Caco-2 (cell line): ENCODE results near the gene PRKCB. TPM values are rescaled to one million over a fixed set of nuclear protein-coding genes. Genes with fewer than 3 reads are reported as not detected.

Source experiments
- BruUV-seq: library from RNA; stranded (reverse); fragments of 400-500 nt; replicated peaks from 2 replicates; lab custom pipeline; 2021; lab: Mats Ljungman, UMichigan
- CTCF ChIA-PET: fragments of 300-600 bp; sonication (Branson Sonifier 250); formaldehyde crosslinking; loops from one replicate; lab custom pipeline; 2022; ENCODE audit warnings: antibody characterized with exemption; lab: Charles Lee
- POLR2A ChIA-PET: fragments of 300-600 bp; sonication (Branson Sonifier 250); formaldehyde crosslinking; loops from one replicate; lab custom pipeline; 2022; ENCODE audit warnings: antibody characterized with exemption; lab: Charles Lee
- DNase-seq, 2 experiments: peaks; one replicate each; pipeline versions ENCODE4 v3.0.0 to v3.0.0-alpha.2; 2020 to 2022
- H3K27me3 ChIP-seq: replicated peaks from 2 replicates; pipeline ENCODE4 v1.6.0; 2011; ENCODE audit warnings: low read length; ENCODE audit not compliant: control insufficient read depth, insufficient read depth
- H3K36me3 ChIP-seq: 2 replicates; pipeline ENCODE4 v1.5.1; 2011; ENCODE audit warnings: low read length; ENCODE audit not compliant: control insufficient read depth, insufficient read depth
- H3K4me1 ChIP-seq: fragments of 250-450 bp; sonication (Bioruptor Pico); 2 replicates; pipeline ENCODE4 v1.5.1; 2020; ENCODE audit warnings: mild to moderate bottlenecking
- H3K4me3 ChIP-seq: 2 replicates; pipeline ENCODE4 v1.5.1; 2011; ENCODE audit warnings: low read depth, mild to moderate bottlenecking, control low read depth, low read length
- H3K9me3 ChIP-seq: fragments of 250-450 bp; sonication (Bioruptor Pico); 2 replicates; pipeline ENCODE4 v1.5.1; 2020; ENCODE audit warnings: mild to moderate bottlenecking, moderate library complexity
- H3K27ac Mint-ChIP-seq: one replicate; pipeline ENCODE4 v1.8.0; 2022; ENCODE audit warnings: mixed read lengths; ENCODE audit not compliant: unreplicated experiment
- H3K27me3 Mint-ChIP-seq: one replicate; pipeline ENCODE4 v1.8.0; 2022; ENCODE audit warnings: mixed read lengths; ENCODE audit not compliant: insufficient read depth, unreplicated experiment
- H3K36me3 Mint-ChIP-seq: one replicate; pipeline ENCODE4 v1.8.0; 2022; ENCODE audit warnings: mild to moderate bottlenecking, mixed read lengths; ENCODE audit not compliant: insufficient read depth, unreplicated experiment
- H3K4me1 Mint-ChIP-seq: one replicate; pipeline ENCODE4 v1.8.0; 2022; ENCODE audit warnings: low read depth, mixed read lengths; ENCODE audit not compliant: unreplicated experiment
- H3K4me3 Mint-ChIP-seq: one replicate; pipeline ENCODE4 v1.8.0; 2022; ENCODE audit warnings: mild to moderate bottlenecking, moderate library complexity, mixed read lengths; ENCODE audit not compliant: unreplicated experiment
- H3K9me3 Mint-ChIP-seq: one replicate; pipeline ENCODE4 v1.8.0; 2022; ENCODE audit warnings: mixed read lengths; ENCODE audit not compliant: unreplicated experiment
- CTCF ChIP-seq, 2 experiments: fragments of 200-600 bp in 1 of 2; IDR thresholded peaks; 1 replicate in 1 of 2; 2 replicates in 1 of 2; pipeline versions ENCODE4 v1.5.1 to v1.8.0; 2011 to 2022; ENCODE audit warnings: antibody characterized with exemption in 1 of 2, control low read depth in 1 of 2, inconsistent platforms in 1 of 2, low read depth in 1 of 2, low read length in 1 of 2, mild to moderate bottlenecking in 1 of 2, moderate library complexity in 1 of 2; ENCODE audit not compliant: insufficient read depth in 1 of 2, severe bottlenecking in 1 of 2, unreplicated experiment in 1 of 2
- intact Hi-C: fragments of 100-400 bp; cut with micrococcal nuclease; formaldehyde crosslinking; loops from one replicate; pipeline ENCODE4 v1.10.0; 2022; ENCODE audit not compliant: unreplicated experiment
- total RNA-seq: library from RNA; stranded (reverse); gene quantifications from 2 replicates; pipeline ENCODE4 v1.2.3, GENCODE V29; 2022

Gene PRKCB
- total RNA-seq, 1 experiment from 2014 or later, result not detected

DNA sequence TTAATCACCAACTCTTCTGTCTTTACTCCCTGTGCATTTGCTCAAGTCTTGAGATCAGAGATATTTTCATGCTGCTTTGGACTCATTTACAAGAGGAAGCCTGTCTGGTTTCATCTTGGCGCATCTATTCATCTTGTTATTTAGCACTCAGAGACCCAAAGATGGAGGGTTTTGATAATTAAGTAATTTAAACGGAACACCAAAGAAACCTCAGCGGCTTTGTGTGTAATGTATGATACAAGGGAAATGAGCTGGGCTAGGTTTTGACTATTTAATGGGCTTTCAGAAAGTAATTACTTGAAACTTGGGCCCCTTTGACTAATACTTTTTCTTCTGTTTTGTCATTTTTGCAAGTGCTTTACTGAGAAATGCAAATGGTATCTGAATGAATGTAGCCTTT, 354.2 kb downstream of the PRKCB start:
- ChIA-PET CTCF (no interaction called here), POLR2A (no interaction called here)
- Mint-ChIP-seq H3K4me1 (no peaks in the 10 kb centered on the region), H3K27ac (no peak overlapping the region), H3K4me3 (no peak overlapping the region), H3K27me3 (peaks cover 5% of the 10 kb centered on the region), H3K9me3 (no peaks in the 10 kb centered on the region), H3K36me3 (no peaks in the 10 kb centered on the region)
- intact Hi-C loops, result no loop called here
- Histone ChIP-seq H3K4me3 (no peak overlapping the region), H3K4me1 (no peaks in the 10 kb centered on the region), H3K9me3 (no peaks in the 10 kb centered on the region), H3K27me3 (no peaks in the 10 kb centered on the region), H3K36me3 (no peaks in the 10 kb centered on the region)
- TF ChIP-seq CTCF (IDR thresholded peaks at IDR 0.05; ENCODE audit: insufficient read depth in 1 of 2, low read depth in 1 of 2, low read length in 1 of 2, severe bottlenecking in 1 of 2, unreplicated experiment in 1 of 2), result no peak
- BruUV-seq, result no TSS peak
- DNase-seq, result no peak

GRCh38 chr16:24191876-24192402, 356.2 kb downstream of the PRKCB start:
- Histone ChIP-seq H3K4me1 (no peaks in the 10 kb centered on the region), H3K9me3 (no peaks in the 10 kb centered on the region), H3K27me3 (no peaks in the 10 kb centered on the region), H3K4me3 (no peak overlapping the region), H3K36me3 (no peaks in the 10 kb centered on the region)
- Mint-ChIP-seq H3K4me1 (no peaks in the 10 kb centered on the region), H3K27me3 (peaks cover 8% of the 10 kb centered on the region), H3K9me3 (no peaks in the 10 kb centered on the region), H3K36me3 (no peaks in the 10 kb centered on the region), H3K4me3 (no peak overlapping the region), H3K27ac (no peak overlapping the region)
- no TSS peak for BruUV-seq
- DNase-seq, result no peak
- CTCF ChIA-PET, result no interaction called here
- intact Hi-C loops, result no loop called here
- POLR2A ChIA-PET, result no interaction called here
- no peak for TF ChIP-seq CTCF (IDR thresholded peaks at IDR 0.05; ENCODE audit: insufficient read depth in 1 of 2, low read depth in 1 of 2, low read length in 1 of 2, severe bottlenecking in 1 of 2, unreplicated experiment in 1 of 2)

GRCh38 chr16:24195221-24195620, 359.4 kb downstream of the PRKCB start:
- CTCF ChIA-PET, result no interaction called here
- no TSS peak for BruUV-seq
- no peak overlapping the region for H3K27ac Mint-ChIP-seq
- Histone ChIP-seq H3K27me3 (no peaks in the 10 kb centered on the region), H3K4me3 (no peak overlapping the region), H3K4me1 (no peaks in the 10 kb centered on the region), H3K36me3 (no peaks in the 10 kb centered on the region), H3K9me3 (no peaks in the 10 kb centered on the region)
- POLR2A ChIA-PET, result no interaction called here
- intact Hi-C loops, result no loop called here
- no peak overlapping the region for H3K4me3 Mint-ChIP-seq
- no peaks in the 10 kb centered on the region for H3K36me3 Mint-ChIP-seq
- TF ChIP-seq CTCF (IDR thresholded peaks at IDR 0.05; ENCODE audit: insufficient read depth in 1 of 2, low read depth in 1 of 2, low read length in 1 of 2, severe bottlenecking in 1 of 2, unreplicated experiment in 1 of 2), result no peak
- no peak for DNase-seq
- H3K4me1 Mint-ChIP-seq, result no peaks in the 10 kb centered on the region
- H3K27me3 Mint-ChIP-seq, result peaks cover 15% of the 10 kb centered on the region
- no peaks in the 10 kb centered on the region for H3K9me3 Mint-ChIP-seq
